BJ (cell line): Measurements from ENCODE around the gene CECR2. TPM values are rescaled to one million over a fixed set of nuclear protein-coding genes. Genes with fewer than 3 reads are reported as not detected.

Experiments used
- CTCF ChIA-PET: fragments of 350-600 bp; formaldehyde crosslinking; extraction: SDS; loops from one replicate; lab custom pipeline; 2021; ENCODE audit warnings: antibody characterized with exemption, inconsistent platforms; lab: Yijun Ruan, JAX
- POLR2A ChIA-PET: fragments of 300-600 bp; sonication (Branson Sonifier 250); formaldehyde crosslinking; extraction: SDS; loops from one replicate; lab custom pipeline; 2021; ENCODE audit warnings: antibody characterized with exemption; lab: Charles Lee
- DNase-seq: peaks from one replicate; pipeline ENCODE4 v3.0.0-alpha.2; 2011; ENCODE audit warnings: low read depth
- H3K27me3 ChIP-seq: 2 replicates; pipeline ENCODE4 v1.6.0; 2011; ENCODE audit warnings: low read length; ENCODE audit not compliant: control insufficient read depth, insufficient read depth
- H3K36me3 ChIP-seq: 2 replicates; pipeline ENCODE4 v1.5.1; 2011; ENCODE audit warnings: low read length; ENCODE audit not compliant: control insufficient read depth, insufficient read depth
- H3K4me3 ChIP-seq: 2 replicates; pipeline ENCODE4 v1.5.1; 2011; ENCODE audit warnings: low read depth, mild to moderate bottlenecking, control low read depth, low read length
- CTCF ChIP-seq: IDR thresholded peaks from 2 replicates; pipeline ENCODE4 v1.5.1; 2011; ENCODE audit warnings: low read depth, mild to moderate bottlenecking, control low read depth, inconsistent platforms, low read length, moderate library complexity; ENCODE audit not compliant: insufficient read depth
- polyA plus RNA-seq: library from polyadenylated mRNA; depleted of rRNA; stranded (reverse); fragments of >200 nt; gene quantifications from 2 replicates; pipeline ENCODE4 v1.2.3, GENCODE V29; 2011

The CECR2 gene
- polyA plus RNA-seq, 1 experiment: not detected

- no peak for DNase-seq
- POLR2A ChIA-PET: no interaction called here
- Histone ChIP-seq H3K4me3 (no peak overlapping the region), H3K27me3 (no peaks in the 10 kb centered on the region), H3K36me3 (no peaks in the 10 kb centered on the region)
- CTCF ChIA-PET: no interaction called here
- no peak for TF ChIP-seq CTCF
These were observed 38.4 kb downstream of the CECR2 start for GRCh38 chr22:17407643-17408042.

- DNase-seq: no peak
- no peak for TF ChIP-seq CTCF
- Histone ChIP-seq H3K27me3 (no peaks in the 10 kb centered on the region), H3K36me3 (no peaks in the 10 kb centered on the region), H3K4me3 (no peak overlapping the region)
- ChIA-PET CTCF (no interaction called here), POLR2A (no interaction called here)
These were observed 41.3 kb downstream of the CECR2 start for GRCh38 chr22:17410576-17410975.

- CTCF ChIA-PET: no interaction called here
- no peak for DNase-seq
These were observed 42.0 kb downstream of the CECR2 start for GRCh38 chr22:17411213-17411612.

GRCh38 chr22:17412232-17412631, 43.0 kb downstream of the CECR2 start:
- Histone ChIP-seq H3K27me3 (no peaks in the 10 kb centered on the region), H3K4me3 (no peak overlapping the region), H3K36me3 (no peaks in the 10 kb centered on the region)
- ChIA-PET CTCF (no interaction called here), POLR2A (no interaction called here)
- DNase-seq: no peak
- TF ChIP-seq CTCF: no peak

More at GRCh38 chr22:17411213-17411612, 42.0 kb downstream of the CECR2 start:
- Histone ChIP-seq H3K36me3 (no peaks in the 10 kb centered on the region), H3K27me3 (no peaks in the 10 kb centered on the region), H3K4me3 (no peak overlapping the region)
- POLR2A ChIA-PET: no interaction called here
- TF ChIP-seq CTCF: no peak

GRCh38 chr22:17418890-17419324, 49.6 kb downstream of the CECR2 start:
- H3K36me3 ChIP-seq: no peaks in the 10 kb centered on the region
- POLR2A ChIA-PET: no interaction called here
- no peak for DNase-seq
- CTCF ChIA-PET: no interaction called here
- no peak overlapping the region for H3K4me3 ChIP-seq
- no peak for TF ChIP-seq CTCF
- no peaks in the 10 kb centered on the region for H3K27me3 ChIP-seq
